Cardiac fibroblast (primary cell): Measurements from ENCODE around the gene ZBED2.

ENCODE experiments used
- DNase-seq, 2 donors: peaks; one replicate each; pipeline versions ENCODE4 v3.0.0 to v3.0.0-alpha.2; 2010; ENCODE audit warnings: low read depth in 2 of 2
- H3K4me3 ChIP-seq, 2 donors: replicated peaks in 1 of 2; 1 replicate in 1 of 2; 2 replicates in 1 of 2; pipeline ENCODE4 v1.5.1; 2011; ENCODE audit warnings: low read depth in 2 of 2, low read length in 2 of 2, mild to moderate bottlenecking in 2 of 2, moderate library complexity in 1 of 2
- CTCF ChIP-seq: IDR thresholded peaks from one replicate; pipeline ENCODE4 v1.5.1; 2011; ENCODE audit warnings: low read depth, mild to moderate bottlenecking, low read length, inconsistent platforms

The ZBED2 gene

GRCh38 chr3:111547631-111548030, 47.5 kb downstream of the ZBED2 start:
- no peak for DNase-seq
- TF ChIP-seq CTCF, result no peak

DNA sequence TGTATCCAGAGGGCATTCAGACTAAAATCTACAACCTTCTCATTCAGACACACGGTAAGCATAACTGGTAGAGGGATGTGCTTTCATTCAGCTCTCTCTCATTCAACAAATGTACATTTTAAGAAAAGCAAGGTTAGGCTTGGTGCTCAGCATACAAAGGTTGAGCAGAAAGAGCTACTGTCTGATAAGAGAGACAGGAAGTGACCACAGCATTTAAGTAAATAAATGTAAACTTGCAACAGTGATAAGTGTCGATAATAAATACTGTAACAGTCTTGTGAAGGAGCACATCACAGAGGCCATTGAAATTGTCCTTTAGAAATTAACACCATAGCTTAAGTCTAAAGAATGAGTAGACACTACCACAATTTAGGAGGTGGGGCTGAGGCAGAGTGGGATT, 49.8 kb downstream of the ZBED2 start:
- DNase-seq, result no peak
- H3K4me3 ChIP-seq, result no peak overlapping the region

More at GRCh38 chr3:111547631-111548030, 47.5 kb downstream of the ZBED2 start:
- H3K4me3 ChIP-seq, result no peak overlapping the region

More for the DNA sequence above, 49.8 kb downstream of the ZBED2 start:
- TF ChIP-seq CTCF, result no peak
